ENCODE results near the gene CTCFL. TPM values are rescaled to one million over a fixed set of nuclear protein-coding genes. Genes with fewer than 3 reads are reported as not detected.

CTCFL gene
- total and polyA plus RNA-seq, 2 donors (not counting 3 experiments of a cell fraction or from before 2014, with no cell fraction given): not detected

- dilution Hi-C loops (cut with MboI; ENCODE audit: extremely low pct_ligation_motif_present, low sequenced_read_pairs): no loop called here
- CTCF ChIA-PET: no interaction called here
Measured at GRCh38 chr20:57455386-57455785, 69.6 kb downstream of the CTCFL start.

More at GRCh38 chr20:57455386-57455785, 69.6 kb downstream of the CTCFL start:
- no peak overlapping the region for H3K27ac ChIP-seq (ENCODE audit: insufficient read depth, low read depth, low read length)
- intact Hi-C loops (cut with micrococcal nuclease): no loop called here
- FAIRE-seq (no peak), DNase-seq (ENCODE audit: low read depth, low spot score) (no peak)
- H3K36me3 ChIP-seq (ENCODE audit: control insufficient read depth in 2 of 2, extremely low read depth in 1 of 2, insufficient read depth in 2 of 2, low read length in 2 of 2): no peaks in the 10 kb centered on the region
- no peaks in the 10 kb centered on the region for H3K27me3 ChIP-seq (ENCODE audit: control insufficient read depth in 2 of 2, insufficient read depth in 2 of 2, low read length in 2 of 2)
- no peaks in the 10 kb centered on the region for H3K9me1 ChIP-seq (replicated peaks; ENCODE audit: control insufficient read depth, extremely low read depth, insufficient read depth, low read length)
- POLR2A ChIA-PET: no interaction called here
- H3K79me2 ChIP-seq (ENCODE audit: control insufficient read depth, insufficient read depth, low read length): no peaks in the 10 kb centered on the region
- TF ChIP-seq CTCF (IDR thresholded peaks at IDR 0.05; ENCODE audit: extremely low read depth in 1 of 2, insufficient read depth in 1 of 2, low read depth in 1 of 2, low read length in 2 of 2): no peak
- no peak for TF ChIP-seq JUN (IDR thresholded peaks at IDR 0.05; ENCODE audit: borderline replicate concordance, insufficient read depth, insufficient read length, low read depth)
- no peak for TF ChIP-seq MAX (IDR thresholded peaks at IDR 0.05; ENCODE audit: insufficient read depth, insufficient read length)
- no peak for TF ChIP-seq FOS (IDR thresholded peaks at IDR 0.05; ENCODE audit: borderline replicate concordance, insufficient read depth, low read length)
- no peak for TF ChIP-seq POLR2A (IDR thresholded peaks at IDR 0.05; ENCODE audit: low read depth, low read length)
- TF ChIP-seq EZH2 (IDR thresholded peaks at IDR 0.05; ENCODE audit: borderline replicate concordance, low read depth, low read length, severe bottlenecking): no peak
- no peak for TF ChIP-seq MYC (IDR thresholded peaks at IDR 0.05; ENCODE audit: low read depth, low read length)
- TF ChIP-seq POLR2AphosphoS5 (IDR thresholded peaks at IDR 0.05; ENCODE audit: insufficient read depth, low read depth, low read length): no peak
- no peak for TF ChIP-seq GATA2 (IDR thresholded peaks at IDR 0.05; ENCODE audit: insufficient read depth, insufficient read length, low read depth, low read length)
- no peaks in the 10 kb centered on the region for H3K4me1 ChIP-seq (ENCODE audit: control insufficient read depth, extremely low read depth, insufficient read depth, low read length)
- H3K9ac ChIP-seq (replicated peaks; ENCODE audit: extremely low read depth, insufficient read depth, low read length): no peak overlapping the region
- no peak overlapping the region for H3K4me2 ChIP-seq (ENCODE audit: insufficient read depth, low read length)
- H3K4me3 ChIP-seq (replicated peaks in 1 of 3; ENCODE audit: insufficient read depth in 1 of 3, low read depth in 1 of 3, low read length in 3 of 3): no peak overlapping the region
- no peaks in the 10 kb centered on the region for H4K20me1 ChIP-seq (replicated peaks; ENCODE audit: control insufficient read depth, extremely low read depth, insufficient read depth, low read length)
- H3K9me3 ChIP-seq (replicated peaks; ENCODE audit: control insufficient read depth, insufficient read depth, low read length): no peaks in the 10 kb centered on the region
- BruUV-seq (replicated peaks): no TSS peak
- H2AFZ ChIP-seq (ENCODE audit: low read depth, low read length): no peak overlapping the region

Data from endothelial cell of umbilical vein (primary cell).